K562 (cell line): ENCODE results near the gene TSHZ1. TPM values are rescaled to one million over a fixed set of nuclear protein-coding genes. Genes with fewer than 3 reads are reported as not detected.

ENCODE experiments used
- ATAC-seq: fragments of 200-7000 bp; cut with Tn5 transposase; 3 replicates; pipeline ENCODE4 v1.9.1; 2020; ENCODE audit warnings: moderate library complexity
- BruUV-seq: library from RNA; stranded (reverse); fragments of 400-500 nt; replicated peaks from 2 replicates; lab custom pipeline; 2021; lab: Mats Ljungman, UMichigan
- CTCF ChIA-PET: fragments of 300-600 bp; formaldehyde crosslinking; extraction: SDS; loops from one replicate; lab custom pipeline; 2021; ENCODE audit warnings: low intra/inter-chr PET ratio; lab: Yijun Ruan, JAX
- POLR2A ChIA-PET: fragments of 300-600, 350-650 bp; sonication (Branson Sonifier 250); formaldehyde crosslinking; extraction: SDS; loops from one replicate; lab custom pipeline; 2021; ENCODE audit warnings: antibody characterized with exemption, inconsistent platforms; lab: Yijun Ruan, JAX
- DNase-seq, 4 experiments: peaks; one replicate each; pipeline versions ENCODE4 v3.0.0 to v3.0.0-alpha.2; 2011 to 2018; ENCODE audit warnings: low spot score in 3 of 4, mixed read lengths in 3 of 4; ENCODE audit errors: extremely low read depth in 1 of 4
- FAIRE-seq: peaks from 2 replicates; lab custom pipeline; 2011; peaks lifted over from hg19 to GRCh38; lab: Jason Lieb, UNC
- H2AFZ ChIP-seq: 2 replicates; pipeline ENCODE4 v1.6.0; 2011; ENCODE audit warnings: low read depth, low read length, control low read depth, inconsistent platforms
- H3K27ac ChIP-seq: fragments of 200-600 bp; 3 replicates; pipeline ENCODE4 v1.8.0; 2011; ENCODE audit warnings: low read depth, mild to moderate bottlenecking, control low read depth, inconsistent platforms, low read length, moderate library complexity, mixed read lengths; ENCODE audit errors: extremely low read depth
- H3K27me3 ChIP-seq, 2 experiments: fragments of 300-600 bp in 1 of 2; 2 replicates in 1 of 2; 3 replicates in 1 of 2; pipeline versions ENCODE4 v1.6.0 to v1.8.0; 2011; ENCODE audit warnings: inconsistent platforms in 2 of 2, low read length in 2 of 2, mild to moderate bottlenecking in 1 of 2, mixed read lengths in 1 of 2, moderate library complexity in 1 of 2; ENCODE audit not compliant: control insufficient read depth in 2 of 2, insufficient read depth in 2 of 2
- H3K36me3 ChIP-seq: fragments of 300-600 bp; 3 replicates; pipeline ENCODE4 v1.8.0; 2011; ENCODE audit warnings: mild to moderate bottlenecking, low read length, inconsistent platforms; ENCODE audit not compliant: control insufficient read depth, insufficient read depth
- H3K4me1 ChIP-seq, 2 experiments: fragments of 200-600 bp in 1 of 2; replicated peaks in 1 of 2; 2 replicates in 1 of 2; 3 replicates in 1 of 2; pipeline versions ENCODE4 v1.5.1 to v1.8.0; 2011; ENCODE audit warnings: inconsistent platforms in 2 of 2, low read length in 2 of 2, mild to moderate bottlenecking in 1 of 2, mixed read lengths in 1 of 2, moderate library complexity in 1 of 2; ENCODE audit not compliant: control insufficient read depth in 2 of 2, insufficient read depth in 2 of 2
- H3K4me2 ChIP-seq: 2 replicates; pipeline ENCODE4 v1.6.1; 2011; ENCODE audit warnings: low read length, control low read depth, inconsistent platforms, mixed read lengths; ENCODE audit not compliant: insufficient read depth
- H3K4me3 ChIP-seq: fragments of 200-600 bp; sonication (generic), shearing (Covaris generic); 2 replicates; pipeline ENCODE4 v1.5.1; 2016; ENCODE audit warnings: control low read depth, inconsistent platforms
- H3K79me2 ChIP-seq: fragments of 200-600 bp; 3 replicates; pipeline ENCODE4 v1.8.0; 2011; ENCODE audit warnings: low read length, inconsistent platforms; ENCODE audit not compliant: control insufficient read depth, insufficient read depth
- H3K9ac ChIP-seq, 2 experiments: 2 replicates each; pipeline versions ENCODE4 v1.6.0 to v1.6.1; 2011; ENCODE audit warnings: low read depth in 2 of 2, low read length in 2 of 2, control low read depth in 1 of 2, inconsistent platforms in 1 of 2, mild to moderate bottlenecking in 1 of 2, mixed read lengths in 1 of 2; ENCODE audit not compliant: insufficient read depth in 1 of 2
- H3K9me1 ChIP-seq: one replicate; pipeline ENCODE4 v1.6.0; 2011; ENCODE audit warnings: inconsistent platforms, mild to moderate bottlenecking, low read length, moderate library complexity; ENCODE audit not compliant: control insufficient read depth, insufficient read depth
- H3K9me3 ChIP-seq: replicated peaks from 2 replicates; pipeline ENCODE4 v1.5.1; 2011; ENCODE audit warnings: low read depth, low read length, inconsistent platforms; ENCODE audit not compliant: control insufficient read depth, insufficient read depth
- H4K20me1 ChIP-seq: replicated peaks from 2 replicates; pipeline ENCODE4 v1.6.1; 2011; ENCODE audit warnings: low read length, inconsistent platforms, mixed read lengths; ENCODE audit not compliant: control insufficient read depth, insufficient read depth
- HLTF ChIP-seq: fragments of 450-650 bp; IDR thresholded peaks from 2 replicates; pipeline ENCODE4 v1.6.1; 2016
- MYBL2 ChIP-seq, 2 experiments: fragments of 450-650 bp in 1 of 2; sonication (generic) in 1 of 2; formaldehyde crosslinking in 1 of 2; IDR thresholded peaks; 2 replicates each; pipeline versions ENCODE4 v1.6.1 to v1.8.1; 2017 to 2022; ENCODE audit warnings: borderline replicate concordance in 1 of 2, inconsistent platforms in 1 of 2, low read depth in 1 of 2, mild to moderate bottlenecking in 1 of 2, missing genetic modification reagents in 1 of 2, moderate library complexity in 1 of 2
- NFE2L1 ChIP-seq: fragments of 450-650 bp; IDR thresholded peaks from 2 replicates; pipeline ENCODE4 v1.6.1; 2016; ENCODE audit warnings: missing genetic modification characterization, low read depth, mild to moderate bottlenecking, missing compliant biosample characterization, moderate library complexity, borderline replicate concordance
- PURB ChIP-seq: sonication (generic); formaldehyde crosslinking; IDR thresholded peaks from 2 replicates; pipeline ENCODE4 v1.9.0; 2021; ENCODE audit warnings: low read depth, mild to moderate bottlenecking, missing genetic modification reagents
- STAT5A ChIP-seq: IDR thresholded peaks from 2 replicates; pipeline ENCODE4 v1.6.1; 2012; ENCODE audit warnings: low read length, inconsistent platforms, borderline replicate concordance
- ZNF780A ChIP-seq: fragments of 250-450 bp; sonication (Bioruptor Pico); IDR thresholded peaks from 2 replicates; pipeline ENCODE4 v1.5.0; 2021; ENCODE audit warnings: mild to moderate bottlenecking
- WGBS: fragments of 100-300 bp; shearing (Covaris generic); methylation state at CpG from one replicate; pipeline ENCODE4 v1.1.6; 2016; ENCODE audit warnings: low coverage, mixed read lengths; ENCODE audit not compliant: insufficient coverage; ENCODE audit errors: missing lambda C conversion rate; 5-methylcytosine and 5-hydroxymethylcytosine counted together
- in situ Hi-C: fragments of 300-500 bp; cut with MboI; formaldehyde crosslinking; loops from 4 replicates; pipeline ENCODE4 v1.15.0; 2018; ENCODE audit warnings: inconsistent platforms, mixed read lengths
- intact Hi-C: fragments of 100-400 bp; cut with micrococcal nuclease; formaldehyde crosslinking; loops from 2 replicates; pipeline ENCODE4 v1.14.2; 2022
- polyA plus RNA-seq, 8 experiments: library from polyadenylated mRNA; depleted of rRNA in 4 of 8; stranded (reverse) in 5 of 8; unstranded in 3 of 8; fragments of >200 nt; fragmentation: Nextera tagmentation in 2 of 8; fragmentation: Illumina TruSeq in 1 of 8; extraction: Ambion mirVana in 2 of 8; extraction: Trizol in 1 of 8; gene quantifications; 2 replicates each; pipeline versions ENCODE4 v1.2.1 to v1.2.3, GENCODE V29; 2011 to 2014; ENCODE audit warnings: inconsistent platforms in 1 of 8, missing spikeins in 1 of 8
- total RNA-seq, 7 experiments: library from RNA; depleted of rRNA in 6 of 7; stranded (reverse); fragments of >200 nt in 6 of 7; fragmentation: Illumina TruSeq in 2 of 7; extraction: Trizol in 2 of 7; gene quantifications; 2 replicates each; pipeline versions ENCODE4 v1.2.1 to v1.2.3, GENCODE V29; 2011 to 2021; ENCODE audit warnings: low replicate concordance in 1 of 7

Gene TSHZ1
- total and polyA plus RNA-seq, 9 of the 15 experiments (the other 6 are each of a cell fraction or from before 2014, with no cell fraction given): 1.1 to 7.2 (median 2.7) TPM

DNA sequence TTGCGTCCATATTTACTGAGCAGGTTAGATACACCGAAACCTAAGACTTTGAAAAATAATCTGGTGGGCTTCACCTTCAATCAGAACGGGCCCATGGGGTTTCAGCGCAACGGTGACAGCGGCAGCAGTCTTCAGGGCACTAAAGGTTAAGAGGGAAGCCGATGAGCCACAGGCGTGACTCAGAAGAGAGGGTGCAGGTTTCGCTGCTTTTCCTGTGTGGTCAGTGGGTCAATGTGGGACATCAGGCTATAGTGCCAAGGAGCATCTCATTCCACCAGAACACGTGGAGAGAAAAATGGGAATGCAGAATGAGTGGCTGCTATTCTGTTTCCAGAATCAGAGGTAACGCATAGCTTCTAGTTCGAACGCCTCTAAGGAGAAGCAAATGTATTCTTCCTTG, 10.5 kb upstream of the TSHZ1 start:
- ATAC-seq (no peak), FAIRE-seq (no peak), DNase-seq (no peak)
- POLR2A ChIA-PET: no interaction called here
- H3K4me3 ChIP-seq: no peak overlapping the region
- H4K20me1 ChIP-seq: no peaks in the 10 kb centered on the region
- H3K9ac ChIP-seq: no peak overlapping the region
- CTCF ChIA-PET: no interaction called here
- H3K36me3 ChIP-seq: peaks cover 25% of the 10 kb centered on the region; the same call in 2 of the 3 replicates
- in situ Hi-C loops: no loop called here
- no TSS peak for BruUV-seq
- no peaks in the 10 kb centered on the region for H3K9me1 ChIP-seq
- H3K27ac ChIP-seq: no peak overlapping the region
- no peak overlapping the region for H3K4me2 ChIP-seq
- H2AFZ ChIP-seq: no peak overlapping the region
- WGBS: 98% methylated on average over 12 of the region's 13 CpGs
- intact Hi-C loops: no loop called here
- H3K4me1 ChIP-seq: peaks cover 0 to 14% of the 10 kb centered on the region in 2 experiments; a peak in 3 of 5 replicates
- H3K27me3 ChIP-seq: no peaks in the 10 kb centered on the region
- H3K79me2 ChIP-seq: peaks cover 31% of the 10 kb centered on the region
- TF ChIP-seq STAT5A: no peak
- no peak for TF ChIP-seq ZNF780A (CRISPR knock-in tag)
- no peak for TF ChIP-seq NFE2L1 (tag)
- TF ChIP-seq HLTF: no peak
- TF ChIP-seq MYBL2 (IDR thresholded peaks at IDR 0.05; ENCODE audit: low read depth): no peak
- TF ChIP-seq MYBL2 (CRISPR knock-in tag; IDR thresholded peaks at IDR 0.05; ENCODE audit: borderline replicate concordance): no peak
- no peak for TF ChIP-seq PURB (CRISPR knock-in tag)
- no peaks in the 10 kb centered on the region for H3K9me3 ChIP-seq
